ENCODE data around the gene SEMA5B.

The SEMA5B gene

DNA sequence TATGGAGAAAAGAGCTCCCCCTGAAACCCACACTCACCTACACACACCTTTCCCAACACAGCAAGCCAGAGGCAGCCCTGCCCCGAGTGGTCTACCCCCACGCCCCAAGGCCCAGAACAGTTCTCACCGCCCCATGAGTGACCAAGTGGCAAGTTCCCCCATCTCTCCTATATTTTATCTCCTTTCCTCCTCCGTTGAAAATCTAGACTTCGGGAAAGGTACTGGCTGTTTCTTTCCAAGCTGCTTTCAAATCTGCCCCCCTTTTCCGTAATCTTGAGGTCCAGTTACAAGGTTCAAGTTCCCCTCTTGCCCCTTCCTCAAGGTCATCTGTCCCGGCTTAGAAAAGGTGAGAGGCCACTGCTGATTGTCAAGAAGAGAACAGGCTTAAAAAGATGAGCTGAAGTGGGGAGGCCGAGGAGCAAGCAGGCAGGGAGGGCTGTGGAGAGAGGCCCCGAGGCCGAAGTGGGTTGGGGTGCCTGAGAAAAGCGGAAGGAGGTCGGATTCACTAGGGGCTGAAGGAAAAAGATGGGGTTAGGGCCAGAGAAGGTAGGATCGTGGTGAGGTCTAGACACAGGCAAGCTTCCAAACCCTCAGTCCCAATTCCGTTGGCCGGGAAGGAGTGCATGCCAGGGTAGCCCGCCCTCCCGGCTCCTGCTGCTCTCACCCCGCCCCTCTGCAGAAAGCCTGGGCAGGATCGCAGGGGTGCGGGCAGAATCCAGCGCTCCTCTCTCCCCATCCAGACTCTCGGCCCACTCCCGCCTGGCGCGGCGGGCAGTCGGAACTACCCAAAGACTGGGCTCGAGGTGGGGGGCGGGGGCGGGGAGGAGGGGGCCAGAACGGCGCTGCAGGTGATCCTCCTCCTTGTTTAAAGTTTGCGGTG, 1.7 kb downstream of the SEMA5B start:
- no peak for DNase-seq (ENCODE audit: low spot score)

DNA sequence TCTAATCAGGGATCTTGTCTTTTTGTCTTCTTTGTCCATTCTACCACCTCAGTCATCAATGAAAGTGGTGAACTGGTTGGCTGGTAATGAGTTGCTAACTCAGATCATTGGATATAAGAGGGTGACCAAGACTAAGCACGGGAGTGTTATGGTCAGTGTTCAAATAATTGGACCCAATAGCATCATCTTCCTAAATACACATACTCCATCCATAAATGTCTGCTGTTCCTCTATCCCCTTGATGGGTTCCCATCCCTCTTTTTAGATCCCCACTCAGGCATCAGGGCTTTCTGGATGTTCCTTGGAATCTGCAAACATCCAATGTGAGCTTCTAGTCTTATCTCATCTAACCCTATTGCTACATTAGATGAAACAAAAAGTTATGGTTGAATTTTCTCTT, 3.5 kb downstream of the SEMA5B start:
- no peak for DNase-seq (ENCODE audit: low spot score)

DNA sequence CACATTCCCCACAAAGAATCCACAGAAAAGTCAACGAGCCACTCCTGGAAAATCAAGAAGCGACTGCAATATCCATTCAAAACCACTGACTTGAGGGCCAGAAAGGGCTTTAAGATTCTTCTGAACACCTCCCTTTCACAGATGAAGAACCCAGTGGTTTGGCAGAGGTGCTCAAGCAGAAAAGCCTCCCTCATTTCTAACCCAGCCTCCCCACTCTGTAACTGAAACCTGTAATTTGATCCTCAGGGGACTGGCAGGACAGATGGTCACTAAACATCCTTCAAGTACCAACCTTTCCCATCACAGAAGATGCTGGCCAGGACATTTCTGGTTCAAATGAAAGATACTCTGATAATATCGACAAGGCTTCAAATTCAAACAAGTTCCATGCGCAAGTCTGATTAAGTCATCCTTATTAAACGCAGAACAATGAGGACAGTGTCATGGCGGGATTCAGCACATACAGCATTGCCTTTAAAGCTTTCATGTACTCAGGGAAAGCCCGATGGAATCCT, 5.5 kb downstream of the SEMA5B start:
- no peak for DNase-seq (ENCODE audit: low spot score)

DNA sequence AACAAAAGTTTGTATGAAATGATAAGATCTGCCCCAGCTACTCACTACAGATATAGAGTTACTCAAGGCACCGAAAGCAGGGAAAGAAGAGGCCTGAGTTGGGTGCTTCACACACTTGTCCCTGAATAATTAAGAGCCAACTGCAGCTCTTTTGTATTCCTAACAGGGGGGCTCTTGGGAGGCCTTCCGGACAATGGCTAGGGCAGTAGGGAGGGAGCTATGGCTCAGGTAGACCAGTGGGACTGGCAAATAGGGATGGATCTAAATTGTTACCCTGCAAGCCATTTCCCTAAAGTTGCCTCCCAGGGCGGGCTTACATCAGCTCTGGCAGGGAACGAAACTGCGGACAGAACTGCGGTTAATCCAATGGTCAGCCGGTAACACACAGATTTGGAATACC, 6.2 kb downstream of the SEMA5B start:
- DNase-seq (ENCODE audit: low spot score), result no peak

- DNase-seq (ENCODE audit: low spot score), result no peak
Observed at GRCh38 chr3:123020709-123021108, 6.9 kb downstream of the SEMA5B start.

DNA sequence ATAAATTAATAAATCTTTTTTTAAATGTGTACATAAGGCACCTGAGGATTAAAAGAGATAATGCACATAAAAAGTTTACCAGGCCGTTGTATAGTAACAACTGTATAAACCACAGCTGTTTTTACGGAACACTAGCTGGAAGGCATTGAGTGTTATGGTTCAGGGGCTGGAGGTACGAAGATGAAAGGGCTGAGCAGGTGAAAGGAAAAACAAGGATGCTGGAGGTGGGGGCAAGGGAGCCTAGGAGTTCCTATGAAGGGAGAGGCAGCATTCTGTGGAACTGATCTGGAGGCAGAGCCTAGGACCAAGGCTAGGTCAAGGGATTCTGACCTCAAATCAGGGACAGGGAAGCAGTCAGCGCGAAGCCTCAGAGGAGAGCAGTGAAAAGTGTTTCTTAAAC, 8.0 kb downstream of the SEMA5B start:
- no peak for DNase-seq (ENCODE audit: low spot score)

GRCh38 chr3:123019161-123019560, 8.4 kb downstream of the SEMA5B start:
- no peak for DNase-seq (ENCODE audit: low spot score)

DNA sequence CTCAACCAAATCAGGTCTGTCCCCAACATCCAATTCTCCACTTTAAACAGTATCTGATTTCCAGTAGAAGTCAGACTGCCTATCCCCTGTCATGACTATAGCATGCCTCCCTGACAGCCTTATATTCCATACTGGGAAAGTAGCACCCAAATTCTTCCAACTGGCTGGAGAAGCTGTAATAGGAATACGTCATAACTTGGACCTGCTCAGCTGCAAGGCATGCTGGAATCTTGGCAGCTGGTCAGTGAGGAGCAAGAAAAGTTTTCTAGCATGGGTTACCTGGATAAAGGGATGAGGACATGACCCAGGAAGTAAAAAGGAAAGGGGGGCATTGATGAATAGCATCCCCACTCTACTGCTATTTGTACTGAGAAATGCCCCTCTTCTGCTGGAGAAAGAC, 8.9 kb downstream of the SEMA5B start:
- no peak for DNase-seq (ENCODE audit: low spot score)

DNA sequence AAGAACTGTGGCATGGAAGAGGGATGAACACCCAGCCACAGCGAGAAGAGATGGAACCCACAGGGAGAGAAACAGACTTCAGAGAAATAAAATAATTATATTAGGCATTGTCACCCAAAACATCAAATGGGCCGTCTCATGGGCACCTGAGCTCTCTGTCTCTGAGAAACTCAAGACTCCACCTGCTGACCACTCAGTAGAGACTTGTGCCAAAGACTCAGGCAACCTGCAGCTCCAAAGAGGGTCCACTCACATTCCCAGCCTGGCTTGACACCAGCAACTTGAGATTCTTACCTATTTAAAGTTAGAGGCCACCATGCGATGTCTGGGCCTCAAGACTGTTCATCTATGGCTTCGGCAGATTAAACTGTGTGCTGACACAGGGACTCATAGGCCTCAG, 12.0 kb downstream of the SEMA5B start:
- no peak for DNase-seq (ENCODE audit: low spot score)

DNA sequence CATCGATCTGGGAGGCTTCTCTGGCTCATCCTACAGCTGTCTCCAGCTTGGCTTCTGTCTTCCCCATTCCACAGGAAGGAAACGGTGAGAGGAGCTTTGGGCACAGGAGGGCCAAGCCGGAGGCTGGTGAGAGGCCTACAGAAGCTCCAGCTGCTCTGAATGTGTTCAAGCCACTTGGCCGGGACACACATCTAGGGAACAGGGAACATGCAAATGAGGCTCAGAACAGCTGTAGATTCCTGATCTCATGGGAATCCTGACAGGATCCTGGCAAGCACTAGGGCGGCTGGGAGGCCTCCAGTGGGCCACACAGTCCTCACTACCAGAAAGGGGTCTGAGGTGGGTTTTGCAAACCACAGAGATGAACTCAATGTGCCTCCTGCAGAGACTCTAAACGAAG, 13.7 kb downstream of the SEMA5B start:
- no peak for DNase-seq (ENCODE audit: low spot score)

- DNase-seq (ENCODE audit: low spot score), result no peak
Observed at GRCh38 chr3:123012652-123013051, 14.9 kb downstream of the SEMA5B start.

- DNase-seq (ENCODE audit: low spot score), result no peak
Observed at GRCh38 chr3:123011447-123011846, 16.1 kb downstream of the SEMA5B start.

DNA sequence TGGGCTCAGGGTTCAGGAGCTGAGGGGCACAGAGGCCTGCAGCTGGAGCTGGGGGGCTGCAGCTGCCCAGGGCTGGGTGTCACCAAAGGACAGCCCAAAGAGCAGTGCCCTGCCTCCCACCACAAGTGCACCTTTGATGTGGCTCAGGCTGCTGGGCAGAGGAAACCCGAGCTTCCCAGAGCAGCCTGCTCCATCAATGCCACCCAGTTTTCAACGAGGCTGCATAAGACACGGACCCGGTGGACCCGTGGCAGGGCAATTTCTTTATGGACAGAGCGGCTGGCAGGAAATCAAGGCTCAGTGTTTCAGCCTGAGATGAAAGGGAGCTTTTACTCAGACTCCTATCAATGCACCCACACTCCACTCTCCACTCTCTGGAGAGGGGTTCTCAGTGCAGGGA, 18.7 kb downstream of the SEMA5B start:
- no peak for DNase-seq (ENCODE audit: low spot score)

GRCh38 chr3:123006609-123007008, 21.0 kb downstream of the SEMA5B start:
- no peak for DNase-seq (ENCODE audit: low spot score)

GRCh38 chr3:123005291-123005690, 22.3 kb downstream of the SEMA5B start:
- no peak for DNase-seq (ENCODE audit: low spot score)

DNA sequence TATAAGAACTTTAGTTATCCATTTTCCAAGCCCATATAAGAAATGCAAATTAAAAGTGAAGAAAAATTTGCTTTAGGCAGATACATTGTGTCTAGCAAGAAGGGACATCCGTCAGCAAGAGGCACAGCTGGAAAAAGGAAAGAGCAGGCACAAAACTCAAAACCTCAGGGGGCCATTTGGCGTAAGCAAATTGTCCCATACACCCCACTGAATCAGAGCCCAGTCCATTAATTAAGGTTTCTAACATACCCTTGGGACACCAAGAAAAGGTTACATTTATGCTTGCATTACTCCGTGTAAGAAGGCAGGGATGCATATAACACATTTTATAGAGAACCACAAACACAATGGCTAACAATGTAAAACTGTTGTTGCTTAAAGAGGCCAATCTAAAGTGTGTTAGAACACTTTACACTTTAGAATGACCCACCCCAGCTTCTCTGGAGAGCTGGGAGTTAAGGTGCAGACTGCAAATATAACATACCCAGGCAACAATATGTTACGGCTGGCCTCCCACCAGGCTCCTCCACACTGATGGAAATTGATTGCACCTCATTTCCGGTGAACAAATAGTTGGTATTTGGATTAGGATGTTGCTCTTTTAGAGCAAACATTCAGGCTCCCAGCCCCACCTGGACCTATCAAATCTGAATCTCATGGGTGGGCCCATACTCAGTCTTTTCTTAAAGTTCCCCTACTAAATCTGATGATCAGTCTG, 23.2 kb downstream of the SEMA5B start:
- DNase-seq (ENCODE audit: low spot score), result no peak

GRCh38 chr3:123002749-123003497, 24.6 kb downstream of the SEMA5B start:
- no peak for DNase-seq (ENCODE audit: low spot score)

GRCh38 chr3:123002100-123002748, 25.3 kb downstream of the SEMA5B start:
- DNase-seq (ENCODE audit: low spot score), result no peak

GRCh38 chr3:122998856-122999255, 28.7 kb downstream of the SEMA5B start:
- DNase-seq (ENCODE audit: low spot score), result no peak

GRCh38 chr3:122998206-122998605, 29.4 kb downstream of the SEMA5B start:
- no peak for DNase-seq (ENCODE audit: low spot score)

GRCh38 chr3:122996038-122996580, 31.5 kb downstream of the SEMA5B start:
- no peak for DNase-seq (ENCODE audit: low spot score)

GRCh38 chr3:122994954-122995353, 32.6 kb downstream of the SEMA5B start:
- no peak for DNase-seq (ENCODE audit: low spot score)
